GM12873 (cell line): ENCODE measurements around the gene FBXW5.

ENCODE experiments used
- CTCF ChIP-seq: IDR thresholded peaks from 2 replicates; pipeline ENCODE4 v1.5.1; 2012; ENCODE audit warnings: low read depth, mild to moderate bottlenecking, moderate library complexity, low read length, control low read depth; ENCODE audit not compliant: insufficient read depth; ENCODE audit errors: missing control alignments

FBXW5 gene

GRCh38 chr9:136922540-136922939 lies 22.0 kb downstream of the FBXW5 start:
- no peak for TF ChIP-seq CTCF

- no peak for TF ChIP-seq CTCF
These were observed 22.8 kb downstream of the FBXW5 start for GRCh38 chr9:136921718-136922117.

GRCh38 chr9:136921307-136921706 lies 23.2 kb downstream of the FBXW5 start:
- no peak for TF ChIP-seq CTCF

- TF ChIP-seq CTCF: no peak
These were observed 23.8 kb downstream of the FBXW5 start for GRCh38 chr9:136920734-136921231.

- TF ChIP-seq CTCF: no peak
These were observed 24.5 kb downstream of the FBXW5 start for GRCh38 chr9:136920069-136920468.

GRCh38 chr9:136917902-136918301 lies 26.6 kb downstream of the FBXW5 start:
- no peak for TF ChIP-seq CTCF

- TF ChIP-seq CTCF: no peak
These were observed 28.0 kb downstream of the FBXW5 start for GRCh38 chr9:136916330-136917184.
